A549 (cell line): Measurements from ENCODE around the gene MEX3B. TPM values are rescaled to one million over a fixed set of nuclear protein-coding genes. Genes with fewer than 3 reads are reported as not detected.
"Not testable (repeated sequence)": the region's sequence is repeated elsewhere in the genome, so short reads cannot be mapped to it uniquely, and the experiment has no call there.

Experiments used
- ATAC-seq, 2 experiments: fragments of 200-7000 bp in 1 of 2; fragments of >200 bp in 1 of 2; cut with Nextera tagmentation in 1 of 2; cut with Tn5 transposase in 1 of 2; 3 replicates each; pipeline versions ENCODE4 v1.8.0 to v1.9.1; 2018 to 2020; ENCODE audit warnings: mild to moderate bottlenecking in 1 of 2, moderate library complexity in 1 of 2
- CTCF ChIA-PET: fragments of 300-600 bp; sonication (Branson Sonifier 250); formaldehyde crosslinking; extraction: SDS; loops from one replicate; lab custom pipeline; 2021; ENCODE audit warnings: antibody characterized with exemption, inconsistent platforms; lab: Yijun Ruan, JAX
- POLR2A ChIA-PET: fragments of 350-600 bp; formaldehyde crosslinking; extraction: SDS; loops from one replicate; lab custom pipeline; 2021; ENCODE audit warnings: antibody characterized with exemption, inconsistent platforms; lab: Yijun Ruan, JAX
- DNase-seq, 2 experiments: peaks; one replicate each; pipeline versions ENCODE4 v3.0.0 to v3.0.0-alpha.2; 2011 to 2016; ENCODE audit warnings: low read depth in 1 of 2, low spot score in 1 of 2
- FAIRE-seq: peaks from 2 replicates; lab custom pipeline; 2011; peaks lifted over from hg19 to GRCh38; lab: Jason Lieb, UNC
- H3K27ac ChIP-seq, 2 experiments: fragments of >200 bp; sonication (Bioruptor Twin); formaldehyde crosslinking; 3 replicates each; pipeline ENCODE4 v1.5.1; 2016 to 2017
- H3K4me1 ChIP-seq: fragments of >200 bp; sonication (Bioruptor Twin); formaldehyde crosslinking; 3 replicates; pipeline ENCODE4 v1.6.1; 2016
- H3K4me2 ChIP-seq: fragments of >200 bp; sonication (Bioruptor Twin); formaldehyde crosslinking; 3 replicates; pipeline ENCODE4 v1.6.1; 2016
- H3K4me3 ChIP-seq: fragments of >200 bp; sonication (Bioruptor Twin); formaldehyde crosslinking; 3 replicates; pipeline ENCODE4 v1.5.1; 2016
- H3K9me3 ChIP-seq: fragments of >200 bp; sonication (Bioruptor Twin); formaldehyde crosslinking; 3 replicates; pipeline ENCODE4 v1.6.1; 2016
- CEBPB ChIP-seq, 2 experiments: fragments of >200 bp in 1 of 2; sonication (Bioruptor Twin) in 1 of 2; formaldehyde crosslinking in 1 of 2; IDR thresholded peaks; 2 replicates each; pipeline ENCODE4 v1.6.1; 2012 to 2016
- EHMT2 ChIP-seq: fragments of 200-600 bp; sonication (generic); IDR thresholded peaks from 2 replicates; pipeline ENCODE4 v1.6.1; 2016; ENCODE audit warnings: antibody characterized with exemption, low read depth, mild to moderate bottlenecking, moderate library complexity
- EP300 ChIP-seq, 2 experiments: fragments of >200 bp; sonication (Bioruptor Twin); formaldehyde crosslinking; IDR thresholded peaks; 2 replicates in 1 of 2; 3 replicates in 1 of 2; pipeline ENCODE4 v1.6.1; 2016 to 2017
- ESRRA ChIP-seq: fragments of 150-350 bp; IDR thresholded peaks from 2 replicates; pipeline ENCODE4 v1.6.1; 2014; ENCODE audit warnings: mild to moderate bottlenecking, low read length, borderline replicate concordance
- FOSB ChIP-seq: fragments of 250-450 bp; sonication (Bioruptor Pico); IDR thresholded peaks from 2 replicates; pipeline ENCODE4 v1.5.0; 2020; ENCODE audit warnings: mild to moderate bottlenecking, moderate library complexity
- GATA3 ChIP-seq: IDR thresholded peaks from 2 replicates; pipeline ENCODE4 v1.6.1; 2012; ENCODE audit warnings: borderline replicate concordance
- HDAC2 ChIP-seq: fragments of 200-600 bp; sonication (generic); IDR thresholded peaks from 2 replicates; pipeline ENCODE4 v1.6.1; 2016
- HOXA7 ChIP-seq: fragments of 250-450 bp; sonication (Bioruptor Pico); IDR thresholded peaks from 2 replicates; pipeline ENCODE4 v1.5.0; 2020; ENCODE audit warnings: mild to moderate bottlenecking, moderate library complexity
- JUN ChIP-seq, 2 experiments: fragments of >200 bp; sonication (Bioruptor Twin); formaldehyde crosslinking; IDR thresholded peaks; 2 replicates in 1 of 2; 3 replicates in 1 of 2; pipeline ENCODE4 v1.6.1; 2016 to 2017
- KDM1A ChIP-seq: fragments of 200-600 bp; sonication (generic); IDR thresholded peaks from 2 replicates; pipeline ENCODE4 v1.6.1; 2016; ENCODE audit warnings: low read depth, mild to moderate bottlenecking
- MAFK ChIP-seq: fragments of 450-650 bp; IDR thresholded peaks from 2 replicates; pipeline ENCODE4 v1.6.1; 2014; ENCODE audit not compliant: partially characterized antibody
- MAZ ChIP-seq: fragments of 150-350 bp; IDR thresholded peaks from 2 replicates; pipeline ENCODE4 v1.6.1; 2014; ENCODE audit warnings: antibody characterized with exemption, low read depth, low read length, borderline replicate concordance
- PHF8 ChIP-seq: fragments of 200-600 bp; sonication (generic); IDR thresholded peaks from 2 replicates; pipeline ENCODE4 v1.6.1; 2016; ENCODE audit warnings: low read depth, mild to moderate bottlenecking, antibody characterized with exemption, moderate library complexity, borderline replicate concordance
- POLR2AphosphoS2 ChIP-seq: conservative IDR thresholded peaks from 2 replicates; pipeline ENCODE4 v1.6.1; 2012; ENCODE audit warnings: low read length, improper control_type of control experiment, inconsistent platforms
- RNF2 ChIP-seq: fragments of 200-600 bp; sonication (generic); IDR thresholded peaks from 2 replicates; pipeline ENCODE4 v1.6.1; 2016; ENCODE audit warnings: low read depth, mild to moderate bottlenecking, antibody characterized with exemption, moderate library complexity, borderline replicate concordance
- SMC3 ChIP-seq: fragments of >200 bp; sonication (Bioruptor Twin); formaldehyde crosslinking; IDR thresholded peaks from 3 replicates; pipeline ENCODE4 v1.6.1; 2018; ENCODE audit warnings: inconsistent platforms
- ZC3H11A ChIP-seq: fragments of 450-650 bp; IDR thresholded peaks from 2 replicates; pipeline ENCODE4 v1.6.1; 2014; ENCODE audit warnings: antibody characterized with exemption, mild to moderate bottlenecking
- ZFP36 ChIP-seq: fragments of 450-650 bp; IDR thresholded peaks from 2 replicates; pipeline ENCODE4 v1.6.1; 2014; ENCODE audit warnings: borderline replicate concordance; ENCODE audit not compliant: partially characterized antibody
- WGBS: methylation state at CpG from one replicate; pipeline ENCODE4 v1.1.6; 2017; ENCODE audit errors: missing lambda C conversion rate; 5-methylcytosine and 5-hydroxymethylcytosine counted together
- polyA plus RNA-seq, 4 experiments: library from polyadenylated mRNA; depleted of rRNA in 3 of 4; stranded (reverse); fragments of >200 nt; fragmentation: RNase III in 1 of 4; extraction: RNeasy Plus Mini Kit Qiagen cat#74134 plus additional on column Dnase treatment in 1 of 4; gene quantifications; 2 replicates in 3 of 4; 3 replicates in 1 of 4; pipeline ENCODE4 v1.2.3, GENCODE V29; 2011 to 2017
- TF ChIP-seq, protein P1 (sequence below): fragments of >200 bp; sonication (Bioruptor Twin); formaldehyde crosslinking; IDR thresholded peaks from 3 replicates; pipeline ENCODE4 v1.5.1; 2016
- TF ChIP-seq, protein P2 (sequence below): fragments of 150-350 bp; IDR thresholded peaks from 2 replicates; pipeline ENCODE4 v1.6.1; 2014; ENCODE audit warnings: low read depth, mild to moderate bottlenecking, low read length
- TF ChIP-seq, protein P3 (sequence below): fragments of 450-650 bp; IDR thresholded peaks from 2 replicates; pipeline ENCODE4 v1.6.1; 2014; ENCODE audit warnings: antibody characterized with exemption
- TF ChIP-seq, protein P4 (sequence below): fragments of >200 bp; sonication (Bioruptor Twin); formaldehyde crosslinking; IDR thresholded peaks from 3 replicates; pipeline ENCODE4 v1.6.1; 2016
- TF ChIP-seq, protein P5 (sequence below): IDR thresholded peaks from 2 replicates; pipeline ENCODE4 v1.6.1; 2012

The MEX3B gene
- polyA plus RNA-seq, 2 of the 4 experiments (the other 2 are of a cell fraction): 2.3 to 4.2 TPM

DNA sequence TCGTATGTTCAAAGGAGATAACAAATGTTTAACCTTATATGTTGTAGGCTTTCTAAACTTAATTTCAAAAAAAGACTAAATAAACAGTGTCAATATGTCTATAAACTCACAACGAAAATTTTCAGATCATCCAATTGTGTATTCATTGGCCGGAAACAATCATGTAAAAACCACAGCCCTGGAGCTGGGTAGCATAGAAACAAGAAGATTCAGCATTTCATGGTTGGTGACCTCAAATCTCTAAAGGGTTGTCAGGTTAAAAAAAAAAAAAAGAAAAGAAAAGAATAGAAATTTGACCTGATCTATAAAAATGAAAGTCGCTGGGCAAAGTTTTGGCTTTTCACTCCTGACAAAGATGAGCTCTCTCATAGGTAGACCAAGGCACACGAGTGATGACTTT, 13.9 kb downstream of the MEX3B start (continued):
- no peak for TF ChIP-seq FOSB
- TF ChIP-seq HOXA7: no peak
- TF ChIP-seq, protein P1, sequence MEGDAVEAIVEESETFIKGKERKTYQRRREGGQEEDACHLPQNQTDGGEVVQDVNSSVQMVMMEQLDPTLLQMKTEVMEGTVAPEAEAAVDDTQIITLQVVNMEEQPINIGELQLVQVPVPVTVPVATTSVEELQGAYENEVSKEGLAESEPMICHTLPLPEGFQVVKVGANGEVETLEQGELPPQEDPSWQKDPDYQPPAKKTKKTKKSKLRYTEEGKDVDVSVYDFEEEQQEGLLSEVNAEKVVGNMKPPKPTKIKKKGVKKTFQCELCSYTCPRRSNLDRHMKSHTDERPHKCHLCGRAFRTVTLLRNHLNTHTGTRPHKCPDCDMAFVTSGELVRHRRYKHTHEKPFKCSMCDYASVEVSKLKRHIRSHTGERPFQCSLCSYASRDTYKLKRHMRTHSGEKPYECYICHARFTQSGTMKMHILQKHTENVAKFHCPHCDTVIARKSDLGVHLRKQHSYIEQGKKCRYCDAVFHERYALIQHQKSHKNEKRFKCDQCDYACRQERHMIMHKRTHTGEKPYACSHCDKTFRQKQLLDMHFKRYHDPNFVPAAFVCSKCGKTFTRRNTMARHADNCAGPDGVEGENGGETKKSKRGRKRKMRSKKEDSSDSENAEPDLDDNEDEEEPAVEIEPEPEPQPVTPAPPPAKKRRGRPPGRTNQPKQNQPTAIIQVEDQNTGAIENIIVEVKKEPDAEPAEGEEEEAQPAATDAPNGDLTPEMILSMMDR: no peak
- TF ChIP-seq, all 56 proteins: peak for 0

DNA sequence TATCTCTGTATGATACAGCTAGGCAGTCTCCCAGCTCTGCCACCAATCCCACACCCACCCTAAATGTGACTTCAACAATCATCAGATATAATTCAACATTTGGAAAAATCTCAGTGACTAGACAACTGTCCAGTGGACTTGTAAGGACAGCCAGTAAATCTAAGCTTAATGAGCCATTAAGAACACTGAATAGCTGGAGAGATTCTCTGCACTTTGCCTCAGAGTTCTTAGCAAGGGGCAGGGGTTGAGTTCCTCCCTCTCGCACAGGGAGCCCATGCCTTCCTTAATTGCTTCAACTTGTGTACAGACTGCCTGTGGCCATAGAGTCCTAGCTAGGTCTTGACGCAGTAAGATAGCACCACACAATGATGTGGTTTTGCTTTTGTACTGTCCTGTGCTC, 15.6 kb downstream of the MEX3B start:
- ChIA-PET CTCF (interaction anchor here (1.0 to 1.2 kb wide), 2 partner anchors 10 to 17 kb away, joined by 3 read pairs; no protein-coding TSS in a partner anchor), POLR2A (interaction anchor here (1.4 kb wide), 1 partner anchor 16 kb away, joined by 4 read pairs; the partner anchor contains the start of gene MEX3B)
- H3K4me2 ChIP-seq: no peak overlapping the region
- FAIRE-seq (no peak), ATAC-seq (no peak), DNase-seq (no peak)
- WGBS: 68% methylated on average over 2 of the region's 2 CpGs
- H3K9me3 ChIP-seq: no peaks in the 10 kb centered on the region
- TF ChIP-seq, protein P2, sequence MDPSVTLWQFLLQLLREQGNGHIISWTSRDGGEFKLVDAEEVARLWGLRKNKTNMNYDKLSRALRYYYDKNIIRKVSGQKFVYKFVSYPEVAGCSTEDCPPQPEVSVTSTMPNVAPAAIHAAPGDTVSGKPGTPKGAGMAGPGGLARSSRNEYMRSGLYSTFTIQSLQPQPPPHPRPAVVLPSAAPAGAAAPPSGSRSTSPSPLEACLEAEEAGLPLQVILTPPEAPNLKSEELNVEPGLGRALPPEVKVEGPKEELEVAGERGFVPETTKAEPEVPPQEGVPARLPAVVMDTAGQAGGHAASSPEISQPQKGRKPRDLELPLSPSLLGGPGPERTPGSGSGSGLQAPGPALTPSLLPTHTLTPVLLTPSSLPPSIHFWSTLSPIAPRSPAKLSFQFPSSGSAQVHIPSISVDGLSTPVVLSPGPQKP: no peak
- TF ChIP-seq, protein P1: no peak
- TF ChIP-seq, protein P3, sequence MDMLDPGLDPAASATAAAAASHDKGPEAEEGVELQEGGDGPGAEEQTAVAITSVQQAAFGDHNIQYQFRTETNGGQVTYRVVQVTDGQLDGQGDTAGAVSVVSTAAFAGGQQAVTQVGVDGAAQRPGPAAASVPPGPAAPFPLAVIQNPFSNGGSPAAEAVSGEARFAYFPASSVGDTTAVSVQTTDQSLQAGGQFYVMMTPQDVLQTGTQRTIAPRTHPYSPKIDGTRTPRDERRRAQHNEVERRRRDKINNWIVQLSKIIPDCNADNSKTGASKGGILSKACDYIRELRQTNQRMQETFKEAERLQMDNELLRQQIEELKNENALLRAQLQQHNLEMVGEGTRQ: no peak
- no peak for TF ChIP-seq SMC3
- TF ChIP-seq EHMT2: no peak
- no peak for TF ChIP-seq HDAC2
- H3K4me1 ChIP-seq: no peaks in the 10 kb centered on the region
- H3K27ac ChIP-seq: no peak overlapping the region
- no peak overlapping the region for H3K4me3 ChIP-seq

DNA sequence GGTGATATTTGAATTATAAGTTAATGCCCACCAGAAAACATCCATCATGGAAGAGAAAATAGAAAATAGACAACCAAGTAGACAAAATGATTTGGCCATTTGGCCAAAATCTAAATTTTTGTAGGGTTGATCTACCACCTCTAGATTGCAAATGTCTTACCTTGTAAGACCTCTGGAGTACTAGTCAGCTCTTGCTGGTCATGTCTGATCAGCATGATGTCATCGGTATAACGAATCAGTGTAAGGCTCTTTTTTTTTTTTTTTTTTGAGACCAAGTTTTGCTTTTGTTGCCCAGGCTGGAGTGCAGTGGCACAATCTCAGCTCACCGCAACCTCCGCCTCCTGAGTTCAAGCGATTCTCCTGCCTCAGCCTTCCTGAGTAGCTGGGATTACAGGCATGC, 17.7 kb downstream of the MEX3B start:
- DNase-seq, H3K4me1 ChIP-seq, H3K4me3 ChIP-seq, H3K4me2 ChIP-seq, POLR2A ChIA-PET, H3K27ac ChIP-seq, FAIRE-seq, ATAC-seq, H3K9me3 ChIP-seq: not testable (repeated sequence)
- CTCF ChIA-PET: interaction anchor here (0.6 to 0.8 kb wide), 2 partner anchors 11 to 125 kb away, joined by 3 read pairs; no protein-coding TSS in a partner anchor
- WGBS: 49% methylated on average over 5 of the region's 5 CpGs

DNA sequence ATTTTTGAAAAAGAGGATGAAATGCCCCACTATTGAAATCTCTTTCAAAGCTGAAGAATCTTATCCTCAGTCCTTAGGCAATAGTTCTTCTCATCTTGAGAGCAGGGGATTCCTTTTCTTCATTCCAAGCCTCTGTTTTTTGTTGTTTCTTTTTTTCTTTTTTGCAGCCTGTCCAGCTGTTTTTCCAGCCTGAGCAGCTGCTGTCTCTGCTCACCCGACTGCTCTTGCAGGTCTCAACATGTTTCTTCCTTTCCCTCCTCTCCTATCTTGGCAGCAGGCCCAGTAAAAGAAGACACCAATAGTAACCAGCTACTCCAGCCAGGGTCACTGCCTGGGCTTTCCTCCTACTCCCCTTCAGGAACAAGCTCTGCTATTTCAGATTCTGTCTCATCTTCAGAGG, 23.8 kb downstream of the MEX3B start:
- 0 out of 3 replicates have a peak, but pooled peaks cover 2% of the 10 kb centered on the region for H3K9me3 ChIP-seq
- H3K27ac ChIP-seq: no peak overlapping the region
- ATAC-seq: no peak
- POLR2A ChIA-PET: no interaction called here
- no peak for FAIRE-seq
- CTCF ChIA-PET: interaction anchor here (0.6 kb wide), 1 partner anchor 331 kb away, joined by 5 read pairs; no protein-coding TSS in a partner anchor
- H3K4me3 ChIP-seq: no peak overlapping the region
- no peak overlapping the region for H3K4me2 ChIP-seq
- no peak for DNase-seq
- H3K4me1 ChIP-seq: no peaks in the 10 kb centered on the region
- 0% methylated on average over 1 of the region's 1 CpG for WGBS
- TF ChIP-seq ZC3H11A (no peak), PHF8 (no peak), CEBPB (IDR thresholded peaks at IDR 0.05) (no peak), GATA3 (no peak), ESRRA (no peak), MAZ (no peak), JUN (IDR thresholded peaks at IDR 0.05) (no peak), ZFP36 (no peak), POLR2AphosphoS2 (no peak), KDM1A (no peak), EP300 (IDR thresholded peaks at IDR 0.05) (no peak), MAFK (no peak), RNF2 (no peak)
- TF ChIP-seq, protein P4, sequence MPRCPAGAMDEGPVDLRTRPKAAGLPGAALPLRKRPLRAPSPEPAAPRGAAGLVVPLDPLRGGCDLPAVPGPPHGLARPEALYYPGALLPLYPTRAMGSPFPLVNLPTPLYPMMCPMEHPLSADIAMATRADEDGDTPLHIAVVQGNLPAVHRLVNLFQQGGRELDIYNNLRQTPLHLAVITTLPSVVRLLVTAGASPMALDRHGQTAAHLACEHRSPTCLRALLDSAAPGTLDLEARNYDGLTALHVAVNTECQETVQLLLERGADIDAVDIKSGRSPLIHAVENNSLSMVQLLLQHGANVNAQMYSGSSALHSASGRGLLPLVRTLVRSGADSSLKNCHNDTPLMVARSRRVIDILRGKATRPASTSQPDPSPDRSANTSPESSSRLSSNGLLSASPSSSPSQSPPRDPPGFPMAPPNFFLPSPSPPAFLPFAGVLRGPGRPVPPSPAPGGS: no peak
- TF ChIP-seq, protein P3: no peak
- TF ChIP-seq, protein P5, sequence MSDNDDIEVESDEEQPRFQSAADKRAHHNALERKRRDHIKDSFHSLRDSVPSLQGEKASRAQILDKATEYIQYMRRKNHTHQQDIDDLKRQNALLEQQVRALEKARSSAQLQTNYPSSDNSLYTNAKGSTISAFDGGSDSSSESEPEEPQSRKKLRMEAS: no peak
